A673 (cell line): Measurements from ENCODE around the gene HPSE2. TPM values are rescaled to one million over a fixed set of nuclear protein-coding genes. Genes with fewer than 3 reads are reported as not detected.

Experiments
- BruUV-seq: library from RNA; stranded (reverse); fragments of 400-500 nt; replicated peaks from 2 replicates; lab custom pipeline; 2021; lab: Mats Ljungman, UMichigan
- CTCF ChIA-PET: fragments of 300-600 bp; sonication (Branson Sonifier 250); formaldehyde crosslinking; loops from one replicate; lab custom pipeline; 2022; ENCODE audit warnings: antibody characterized with exemption; lab: Charles Lee
- POLR2A ChIA-PET: fragments of 300-600 bp; sonication (Branson Sonifier 250); formaldehyde crosslinking; loops from one replicate; lab custom pipeline; 2022; ENCODE audit warnings: antibody characterized with exemption; ENCODE audit not compliant: low non-redundant PET; lab: Charles Lee
- DNase-seq: peaks from one replicate; pipeline ENCODE4 v3.0.0-alpha.2; 2015; ENCODE audit warnings: low spot score
- H3K27ac ChIP-seq: fragments of 200-600 bp; sonication (generic); 2 replicates; pipeline ENCODE4 v1.5.1; 2016; ENCODE audit warnings: mixed run types, low read depth, mild to moderate bottlenecking, mixed read lengths, antibody characterized with exemption, low read length; ENCODE audit not compliant: poor library complexity, severe bottlenecking
- H3K27me3 ChIP-seq: fragments of 200-600 bp; sonication (generic); replicated peaks from 2 replicates; pipeline ENCODE4 v1.6.1; 2017; ENCODE audit warnings: mixed run types, low read depth, mild to moderate bottlenecking, mixed read lengths, antibody characterized with exemption, low read length; ENCODE audit not compliant: insufficient read depth, poor library complexity
- H3K36me3 ChIP-seq: fragments of 200-600 bp; sonication (generic); 2 replicates; pipeline ENCODE4 v1.6.1; 2016; ENCODE audit warnings: mixed run types, mild to moderate bottlenecking, mixed read lengths, antibody characterized with exemption, low read length; ENCODE audit not compliant: insufficient read depth, poor library complexity, severe bottlenecking
- H3K4me1 ChIP-seq: fragments of 200-600 bp; sonication (generic); 2 replicates; pipeline ENCODE4 v1.6.1; 2017; ENCODE audit warnings: mixed run types, mild to moderate bottlenecking, mixed read lengths, antibody characterized with exemption, low read length; ENCODE audit not compliant: insufficient read depth, poor library complexity, severe bottlenecking
- H3K4me3 ChIP-seq: fragments of 200-600 bp; sonication (generic); 2 replicates; pipeline ENCODE4 v1.5.1; 2016; ENCODE audit warnings: low read depth, mixed run types, mild to moderate bottlenecking, mixed read lengths, low read length; ENCODE audit not compliant: poor library complexity, severe bottlenecking
- H3K9me3 ChIP-seq: fragments of 200-600 bp; sonication (generic); 2 replicates; pipeline ENCODE4 v1.6.1; 2016; ENCODE audit warnings: mixed run types, low read depth, mild to moderate bottlenecking, mixed read lengths, antibody characterized with exemption, low read length; ENCODE audit not compliant: poor library complexity, severe bottlenecking
- EZH2 ChIP-seq: fragments of 200-600 bp; sonication (generic); IDR thresholded peaks from 2 replicates; pipeline ENCODE4 v1.6.1; 2017; ENCODE audit warnings: borderline replicate concordance, low read depth, mild to moderate bottlenecking, mixed read lengths, antibody characterized with exemption, low read length; ENCODE audit not compliant: poor library complexity, severe bottlenecking
- intact Hi-C: fragments of 100-400 bp; cut with micrococcal nuclease; formaldehyde crosslinking; loops from one replicate; pipeline ENCODE4 v1.10.0; 2022; ENCODE audit not compliant: unreplicated experiment
- total RNA-seq: library from RNA; stranded (reverse); gene quantifications from 2 replicates; pipeline ENCODE4 v1.2.3, GENCODE V29; 2021
- TF ChIP-seq, protein P1 (sequence below): fragments of 300-800, 200-600 bp; sonication (generic); conservative IDR thresholded peaks from 2 replicates; pipeline ENCODE4 v1.5.1; 2017; ENCODE audit warnings: low read depth, mild to moderate bottlenecking, antibody characterized with exemption, low read length, moderate library complexity, mixed read lengths

HPSE2 gene
- total RNA-seq, 1 experiment from 2014 or later: not detected

- ChIA-PET CTCF (no interaction called here), POLR2A (no interaction called here)
- BruUV-seq: no TSS peak
- no peak for DNase-seq
- H3K4me1 ChIP-seq: no peaks in the 10 kb centered on the region
- H3K27ac ChIP-seq: no peak overlapping the region
- no peaks in the 10 kb centered on the region for H3K9me3 ChIP-seq
- no peak overlapping the region for H3K4me3 ChIP-seq
- intact Hi-C loops: no loop called here
- peaks cover 20% of the 10 kb centered on the region for H3K27me3 ChIP-seq
- no peaks in the 10 kb centered on the region for H3K36me3 ChIP-seq
- TF ChIP-seq EZH2: no peak
- TF ChIP-seq, protein P1, sequence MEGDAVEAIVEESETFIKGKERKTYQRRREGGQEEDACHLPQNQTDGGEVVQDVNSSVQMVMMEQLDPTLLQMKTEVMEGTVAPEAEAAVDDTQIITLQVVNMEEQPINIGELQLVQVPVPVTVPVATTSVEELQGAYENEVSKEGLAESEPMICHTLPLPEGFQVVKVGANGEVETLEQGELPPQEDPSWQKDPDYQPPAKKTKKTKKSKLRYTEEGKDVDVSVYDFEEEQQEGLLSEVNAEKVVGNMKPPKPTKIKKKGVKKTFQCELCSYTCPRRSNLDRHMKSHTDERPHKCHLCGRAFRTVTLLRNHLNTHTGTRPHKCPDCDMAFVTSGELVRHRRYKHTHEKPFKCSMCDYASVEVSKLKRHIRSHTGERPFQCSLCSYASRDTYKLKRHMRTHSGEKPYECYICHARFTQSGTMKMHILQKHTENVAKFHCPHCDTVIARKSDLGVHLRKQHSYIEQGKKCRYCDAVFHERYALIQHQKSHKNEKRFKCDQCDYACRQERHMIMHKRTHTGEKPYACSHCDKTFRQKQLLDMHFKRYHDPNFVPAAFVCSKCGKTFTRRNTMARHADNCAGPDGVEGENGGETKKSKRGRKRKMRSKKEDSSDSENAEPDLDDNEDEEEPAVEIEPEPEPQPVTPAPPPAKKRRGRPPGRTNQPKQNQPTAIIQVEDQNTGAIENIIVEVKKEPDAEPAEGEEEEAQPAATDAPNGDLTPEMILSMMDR: no peak
Observed at GRCh38 chr10:98602224-98602623, 633.4 kb downstream of the HPSE2 start.

GRCh38 chr10:98599032-98599610 lies 636.5 kb downstream of the HPSE2 start:
- intact Hi-C loops: no loop called here

DNA sequence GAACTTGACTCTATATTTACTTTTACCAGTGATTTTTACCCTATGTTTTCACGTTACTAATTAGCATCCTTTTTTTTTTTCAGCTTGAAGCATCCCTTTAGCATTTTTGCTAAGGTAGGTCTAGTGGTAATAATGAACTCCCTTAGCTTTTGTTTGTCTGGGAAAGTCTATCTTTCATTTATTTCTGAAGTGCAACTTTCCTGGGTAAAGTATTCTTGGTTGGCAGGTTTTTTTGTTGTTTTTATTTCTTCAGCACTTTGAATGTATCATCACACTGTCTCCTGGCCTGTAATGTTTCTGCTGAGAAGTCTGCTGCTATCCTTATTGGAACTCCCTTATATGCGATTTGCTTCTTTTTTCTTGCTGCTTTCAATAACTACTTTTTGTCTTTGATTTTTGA lies 639.2 kb downstream of the HPSE2 start:
- H3K27ac ChIP-seq: no peak overlapping the region
- no peak for DNase-seq
- H3K27me3 ChIP-seq: peaks cover 4% of the 10 kb centered on the region
- no peak overlapping the region for H3K4me3 ChIP-seq
- intact Hi-C loops: no loop called here
- no peaks in the 10 kb centered on the region for H3K4me1 ChIP-seq
- no peaks in the 10 kb centered on the region for H3K36me3 ChIP-seq
- ChIA-PET POLR2A (no interaction called here), CTCF (no interaction called here)
- no peaks in the 10 kb centered on the region for H3K9me3 ChIP-seq
- no TSS peak for BruUV-seq
- TF ChIP-seq, protein P1: no peak
- no peak for TF ChIP-seq EZH2

More at GRCh38 chr10:98599032-98599610, 636.5 kb downstream of the HPSE2 start:
- CTCF ChIA-PET: no interaction called here
- no peaks in the 10 kb centered on the region for H3K9me3 ChIP-seq
- POLR2A ChIA-PET: no interaction called here
- no peaks in the 10 kb centered on the region for H3K4me1 ChIP-seq
- BruUV-seq: no TSS peak
- H3K4me3 ChIP-seq: no peak overlapping the region
- no peaks in the 10 kb centered on the region for H3K36me3 ChIP-seq
- H3K27ac ChIP-seq: no peak overlapping the region
- no peak for DNase-seq
- H3K27me3 ChIP-seq: no peaks in the 10 kb centered on the region
- TF ChIP-seq, protein P1: no peak
- TF ChIP-seq EZH2: no peak
